HG03159 (cell line): ENCODE results near the gene ZBTB48.

Source experiments
- ATAC-seq: cut with Tn5 transposase; IDR thresholded peaks from one replicate; pipeline ENCODE4 v1.9.1; 2021; ENCODE audit warnings: mild to moderate bottlenecking, moderate library complexity; ENCODE audit not compliant: unreplicated experiment

Gene ZBTB48

GRCh38 chr1:6572653-6573383 lies 7.0 kb upstream of the ZBTB48 start:
- no peak for ATAC-seq

- ATAC-seq = no peak
Measured at GRCh38 chr1:6574025-6574620, 5.7 kb upstream of the ZBTB48 start.

GRCh38 chr1:6574818-6575217 lies 5.0 kb upstream of the ZBTB48 start:
- ATAC-seq = no peak

GRCh38 chr1:6577831-6578525 lies 1.8 kb upstream of the ZBTB48 start:
- no peak for ATAC-seq

GRCh38 chr1:6578624-6579373 lies 995 bp upstream of the ZBTB48 start:
- ATAC-seq = no peak

GRCh38 chr1:6580119-6580592 lies 362 bp downstream of the ZBTB48 start:
- peak; percentile 28 for ATAC-seq

- no peak for ATAC-seq
Measured at GRCh38 chr1:6580593-6581409, 1.0 kb downstream of the ZBTB48 start.

GRCh38 chr1:6581561-6582305 lies 1.9 kb downstream of the ZBTB48 start:
- ATAC-seq = no peak

GRCh38 chr1:6582370-6582769 lies 2.6 kb downstream of the ZBTB48 start:
- no peak for ATAC-seq

GRCh38 chr1:6584126-6585080 lies 4.6 kb downstream of the ZBTB48 start:
- ATAC-seq = no peak

GRCh38 chr1:6585081-6585722 lies 5.4 kb downstream of the ZBTB48 start:
- no peak for ATAC-seq

- no peak for ATAC-seq
Measured at GRCh38 chr1:6585841-6586240, 6.0 kb downstream of the ZBTB48 start.

- ATAC-seq = no peak
Measured at GRCh38 chr1:6586404-6586816, 6.6 kb downstream of the ZBTB48 start.

- no peak for ATAC-seq
Measured at GRCh38 chr1:6587261-6588005, 7.6 kb downstream of the ZBTB48 start.

- no peak for ATAC-seq
Measured at GRCh38 chr1:6588128-6588892, 8.5 kb downstream of the ZBTB48 start.

GRCh38 chr1:6588893-6589520 lies 9.2 kb downstream of the ZBTB48 start:
- ATAC-seq = no peak
